Stimulated activated CD8-positive, alpha-beta memory T cell treated with anti-CD3 and anti-CD28 coated beads, Interleukin-4, amount 100 ng/mL, for 24 hours (primary cell): Measurements from ENCODE around the gene JARID2.
A peak's percentile ranks its signal among the peaks of the same experiment; 100 is the strongest.
"Not testable (repeated sequence)": the region's sequence is repeated elsewhere in the genome, so short reads cannot be mapped to it uniquely, and the experiment has no call there.

Experiments
- DNase-seq: peaks from one replicate; pipeline ENCODE4 v3.0.0-alpha.2; 2020; ENCODE audit warnings: low read depth

Gene JARID2

DNA sequence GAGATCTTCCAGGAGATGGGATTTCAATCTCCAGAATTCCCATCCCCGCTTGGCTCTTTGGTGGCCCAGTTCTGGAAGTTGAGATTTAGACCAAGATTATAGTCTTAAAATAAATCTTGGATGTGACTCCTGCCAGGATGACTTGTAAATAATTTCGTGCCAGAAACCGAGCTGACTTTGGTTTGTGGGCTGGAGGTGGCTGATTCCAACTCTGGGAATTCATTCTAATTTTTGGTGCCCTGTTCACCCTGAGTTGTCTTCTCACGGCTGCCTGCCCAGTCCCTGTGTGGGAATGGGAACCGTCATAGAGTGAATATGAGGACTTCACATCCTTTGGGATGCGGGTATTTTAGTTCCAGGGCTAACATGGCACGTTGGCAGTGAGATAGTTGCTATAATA, 64.8 kb downstream of the JARID2 start:
- no peak for DNase-seq

GRCh38 chr6:15312500-15312899, 66.6 kb downstream of the JARID2 start:
- no peak for DNase-seq

- no peak for DNase-seq
These were observed 67.5 kb downstream of the JARID2 start for GRCh38 chr6:15313367-15313766.

GRCh38 chr6:15316754-15317153, 70.9 kb downstream of the JARID2 start:
- no peak for DNase-seq

GRCh38 chr6:15317251-15317650, 71.4 kb downstream of the JARID2 start:
- DNase-seq: no peak

- no peak for DNase-seq
These were observed 72.3 kb downstream of the JARID2 start for GRCh38 chr6:15317934-15318902.

DNA sequence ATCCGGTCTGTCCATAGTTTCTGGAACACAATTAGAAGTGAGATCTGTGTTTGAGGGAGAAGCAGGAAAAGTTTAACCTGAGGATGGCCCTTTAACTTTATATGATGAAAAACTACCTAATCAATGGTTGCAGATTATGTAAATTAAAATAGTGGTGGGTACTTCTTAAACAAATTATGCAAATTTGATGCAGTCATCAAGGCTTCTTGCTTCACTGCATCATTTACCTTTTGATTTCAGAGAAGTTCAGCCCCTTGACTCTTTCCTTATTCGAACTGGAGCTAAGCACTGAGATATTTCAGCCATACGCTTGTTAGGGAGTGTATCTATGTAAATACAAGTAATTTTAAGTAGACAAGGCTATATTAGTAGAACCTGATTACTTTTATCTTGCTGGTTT, 73.8 kb downstream of the JARID2 start:
- no peak for DNase-seq

DNA sequence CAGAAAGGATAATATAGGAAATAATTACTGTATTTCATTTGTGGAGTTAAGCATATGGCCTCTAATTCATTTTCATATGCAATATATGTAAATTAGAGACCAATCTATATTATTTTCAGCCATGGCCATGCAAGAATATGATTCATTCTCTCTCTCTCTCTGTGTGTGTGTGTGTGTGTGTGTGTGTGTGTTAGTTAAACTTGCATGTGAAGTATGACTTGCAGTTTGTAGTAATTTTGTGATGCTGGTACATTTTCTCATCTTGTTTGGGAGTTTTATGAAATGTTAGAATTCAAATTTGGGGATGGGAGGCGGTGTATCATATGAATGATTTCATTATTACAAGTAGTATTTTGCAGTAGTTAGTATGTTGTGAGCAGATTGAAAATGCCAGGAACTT, 74.8 kb downstream of the JARID2 start:
- DNase-seq: no peak

- DNase-seq: no peak
These were observed 76.3 kb downstream of the JARID2 start for GRCh38 chr6:15322184-15322583.

- no peak for DNase-seq
These were observed 77.1 kb downstream of the JARID2 start for GRCh38 chr6:15322781-15323536.

DNA sequence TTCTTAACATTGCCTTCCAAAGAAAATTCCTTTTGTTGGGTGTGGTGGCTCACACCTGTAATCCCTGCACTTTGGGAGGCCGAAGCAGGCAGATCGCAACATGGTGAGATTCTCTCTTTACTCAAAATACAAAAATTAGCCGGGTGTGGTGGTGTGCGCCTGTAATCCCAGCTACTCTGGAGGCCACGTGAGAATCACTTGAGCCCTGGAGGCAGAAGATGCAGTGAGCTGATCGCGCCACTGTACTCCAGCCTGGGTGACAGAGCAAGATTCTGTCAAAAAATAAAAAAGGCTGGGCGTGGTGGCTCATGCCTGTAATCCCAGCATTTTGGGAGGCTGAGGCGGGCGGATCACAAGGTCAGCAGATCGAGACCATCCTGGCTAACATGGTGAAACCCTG, 77.7 kb downstream of the JARID2 start:
- not testable (repeated sequence) for DNase-seq

DNA sequence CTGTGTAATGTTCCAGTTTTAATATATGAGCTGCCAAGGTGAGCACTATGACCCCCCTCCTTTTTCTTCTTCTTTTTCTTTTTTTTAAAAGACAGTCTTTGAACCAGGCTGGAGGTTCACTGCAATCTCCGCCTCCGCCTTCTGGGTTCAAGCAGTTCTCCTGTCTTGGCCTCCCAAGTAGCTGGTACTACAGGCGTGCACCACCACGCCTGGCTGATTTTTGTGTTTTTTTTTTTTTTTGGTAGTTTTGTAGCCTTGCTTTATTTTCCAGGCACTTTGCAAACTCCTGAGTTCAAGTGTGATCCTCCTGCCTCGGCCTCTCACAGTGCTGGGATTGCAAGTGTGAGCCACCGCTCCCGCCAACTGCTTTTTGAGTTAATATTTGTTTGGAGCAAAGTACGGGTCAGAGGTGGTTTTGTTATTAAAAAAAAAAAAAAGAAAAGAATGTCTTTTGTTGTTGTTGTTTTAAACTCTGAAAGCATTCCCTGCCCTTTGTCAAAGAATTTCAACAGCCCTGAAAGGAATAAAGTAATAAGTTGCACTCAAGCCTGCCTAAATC, 78.6 kb downstream of the JARID2 start:
- no peak for DNase-seq

GRCh38 chr6:15325540-15325955, 79.7 kb downstream of the JARID2 start:
- no peak for DNase-seq

GRCh38 chr6:15326067-15326614, 80.3 kb downstream of the JARID2 start:
- DNase-seq: no peak

GRCh38 chr6:15327271-15327670, 81.4 kb downstream of the JARID2 start:
- peak; percentile 26 for DNase-seq

GRCh38 chr6:15329197-15329671, 83.4 kb downstream of the JARID2 start:
- DNase-seq: no peak

DNA sequence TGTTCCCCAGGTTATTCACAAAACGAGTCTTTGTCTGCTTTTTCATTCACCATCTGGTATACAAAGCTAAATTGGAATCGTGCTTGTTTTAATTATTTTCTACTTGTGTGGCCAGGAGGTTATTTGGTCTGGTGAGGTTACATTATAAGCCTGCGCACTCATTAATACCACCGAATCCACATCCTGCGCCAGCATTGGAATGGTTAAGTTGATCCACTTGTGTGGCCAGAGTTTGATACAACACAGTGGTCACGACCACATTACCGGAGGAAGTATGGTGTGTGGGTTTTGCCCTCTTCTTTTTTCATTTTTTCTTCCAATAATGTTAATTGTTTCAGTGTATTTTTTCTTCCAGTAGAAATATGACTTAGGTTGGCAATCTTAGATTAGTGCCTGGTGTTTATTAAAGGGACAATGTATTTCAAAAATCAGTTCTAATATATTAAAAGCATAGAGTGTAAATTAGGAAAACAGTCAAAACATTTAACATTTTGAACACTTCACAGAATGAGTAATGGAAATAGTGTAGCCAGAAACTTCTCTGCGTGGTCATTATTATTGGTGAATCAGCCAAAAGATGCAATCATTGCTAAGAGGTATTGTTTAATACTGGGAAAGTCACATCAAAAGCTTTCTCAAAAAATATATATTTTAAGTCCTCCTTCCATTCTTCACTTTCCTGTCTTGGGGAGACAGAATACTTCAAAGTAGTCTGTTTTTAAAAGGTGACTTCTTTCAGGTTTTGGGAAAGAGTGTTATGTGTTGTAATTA, 84.5 kb downstream of the JARID2 start:
- no peak for DNase-seq

DNA sequence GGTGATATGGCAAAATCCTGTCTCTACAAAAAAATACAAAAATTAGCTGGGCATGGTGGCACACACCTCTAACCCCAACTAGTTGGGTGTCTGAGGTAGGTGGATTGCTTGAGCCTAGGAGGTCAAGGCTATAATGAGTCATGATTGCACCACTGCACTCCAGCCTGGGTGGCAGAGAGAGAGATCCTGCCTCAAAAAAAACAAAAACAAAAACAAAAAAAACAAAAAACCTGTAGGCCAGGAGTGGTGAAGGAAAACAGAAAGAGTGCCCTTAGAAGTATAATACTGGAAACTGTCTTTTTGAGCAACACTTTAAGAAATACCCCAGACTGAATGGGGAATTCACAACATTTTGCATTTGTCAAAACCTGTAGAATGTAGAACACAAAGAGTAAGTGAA, 85.3 kb downstream of the JARID2 start:
- DNase-seq: no peak

GRCh38 chr6:15331629-15332251, 85.9 kb downstream of the JARID2 start:
- no peak for DNase-seq

DNA sequence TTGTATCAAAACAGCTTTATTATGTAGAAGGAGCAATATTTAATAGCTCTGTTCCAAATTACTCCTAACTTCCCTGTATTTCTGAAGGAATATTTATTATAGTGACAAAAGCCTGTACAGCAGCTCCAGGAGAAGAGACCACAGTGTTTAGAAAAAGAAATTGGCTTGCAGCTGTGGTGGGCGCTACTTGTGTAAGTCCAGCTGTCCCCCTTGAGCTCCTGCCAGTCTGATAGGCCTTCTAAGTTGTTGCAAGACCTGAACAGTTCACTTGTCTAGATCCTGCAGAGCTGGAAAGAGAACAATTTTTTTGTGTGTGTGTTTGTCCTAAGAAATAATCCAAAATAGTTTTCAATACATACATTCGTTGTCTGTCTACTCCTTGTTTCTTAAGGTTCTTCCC, 86.6 kb downstream of the JARID2 start:
- DNase-seq: no peak

DNA sequence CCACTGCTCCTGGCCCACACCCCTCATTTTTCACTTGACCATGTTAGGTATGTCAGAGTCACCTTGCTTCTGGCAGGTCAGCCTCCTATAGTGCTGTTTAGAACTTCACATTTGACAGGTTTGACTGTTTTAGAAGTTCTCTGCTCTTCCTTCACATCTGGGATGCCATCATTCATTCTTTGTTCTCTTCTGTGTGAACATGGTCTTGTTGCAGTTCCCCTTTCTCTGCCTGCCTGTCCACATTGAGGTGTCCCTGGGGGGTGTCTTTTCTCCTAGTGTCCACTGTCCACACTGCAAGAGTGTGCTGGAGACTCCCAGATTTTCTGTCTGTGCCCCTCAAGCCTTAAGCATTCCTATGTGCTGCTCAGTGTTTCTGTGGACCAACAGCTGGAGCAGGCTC, 89.5 kb downstream of the JARID2 start:
- DNase-seq: no peak
